GM19438 (cell line): ENCODE measurements around the gene SLC7A8.

ENCODE experiments used
- ATAC-seq: cut with Tn5 transposase; IDR thresholded peaks from one replicate; pipeline ENCODE4 v1.9.1; 2021; ENCODE audit warnings: low read depth; ENCODE audit not compliant: unreplicated experiment

SLC7A8 gene

GRCh38 chr14:23160924-23161522, 22.4 kb downstream of the SLC7A8 start:
- no peak for ATAC-seq

GRCh38 chr14:23159532-23159931, 23.9 kb downstream of the SLC7A8 start:
- no peak for ATAC-seq

- ATAC-seq = no peak
Observed at GRCh38 chr14:23158779-23159178, 24.7 kb downstream of the SLC7A8 start.

- ATAC-seq = no peak
Observed at GRCh38 chr14:23154964-23155587, 28.4 kb downstream of the SLC7A8 start.

GRCh38 chr14:23153851-23154796, 29.3 kb downstream of the SLC7A8 start:
- ATAC-seq = no peak

- no peak for ATAC-seq
Observed at GRCh38 chr14:23151342-23151741, 32.1 kb downstream of the SLC7A8 start.

- ATAC-seq = no peak
Observed at GRCh38 chr14:23149745-23150144, 33.7 kb downstream of the SLC7A8 start.

GRCh38 chr14:23148591-23149249, 34.7 kb downstream of the SLC7A8 start:
- no peak for ATAC-seq

- no peak for ATAC-seq
Observed at GRCh38 chr14:23147676-23148075, 35.8 kb downstream of the SLC7A8 start.

- no peak for ATAC-seq
Observed at GRCh38 chr14:23146980-23147379, 36.5 kb downstream of the SLC7A8 start.

GRCh38 chr14:23146351-23146910, 37.0 kb downstream of the SLC7A8 start:
- ATAC-seq = no peak

GRCh38 chr14:23145794-23146350, 37.6 kb downstream of the SLC7A8 start:
- ATAC-seq = no peak

GRCh38 chr14:23143911-23144310, 39.5 kb downstream of the SLC7A8 start:
- ATAC-seq = no peak

- ATAC-seq = no peak
Observed at GRCh38 chr14:23142826-23143225, 40.6 kb downstream of the SLC7A8 start.

- no peak for ATAC-seq
Observed at GRCh38 chr14:23141706-23142444, 41.6 kb downstream of the SLC7A8 start.

GRCh38 chr14:23140371-23140770, 43.1 kb downstream of the SLC7A8 start:
- ATAC-seq = no peak

- ATAC-seq = no peak
Observed at GRCh38 chr14:23139874-23140273, 43.6 kb downstream of the SLC7A8 start.

- ATAC-seq = no peak
Observed at GRCh38 chr14:23137813-23138535, 45.5 kb downstream of the SLC7A8 start.

GRCh38 chr14:23137192-23137812, 46.2 kb downstream of the SLC7A8 start:
- no peak for ATAC-seq
